Heart left ventricle (tissue), 13 donors: ENCODE data around the gene AGBL5.

Experiments
- CTCF ChIP-seq, 12 donors: fragments of 200-600 bp; sonication (generic) in 4 of 12; IDR thresholded peaks; one replicate each; pipeline versions ENCODE4 v1.5.0 to v1.8.0; 2018 to 2022; ENCODE audit warnings: antibody characterized with exemption in 12 of 12, mild to moderate bottlenecking in 5 of 12
- POLR2A ChIP-seq, 2 donors: fragments of 450-650 bp; IDR thresholded peaks; one replicate each; pipeline ENCODE4 v1.6.1; 2017; ENCODE audit warnings: antibody characterized with exemption in 2 of 2, mild to moderate bottlenecking in 2 of 2, moderate library complexity in 2 of 2
- donor health status: ischemic (EF 13 %, LVEDD 7.1; RV severe dilation, severe dysfunction).
- donor health status: DM: no; HTN: yes; CAD: no.
- donor health status: DM: no; HTN: no; CAD: no.
- donor health status: ischemic (EF 25% LVEDD 6.9; RV normal size, moderate dysfunction).
- donor health status: ischemic (EF 25% LVEDD 5.7; RV mildly dilated, moderate dysfunction).
- donor health status: ischemic (EF 35%, LVEDD 5.7; RV mildly dilated, moderate dysfunction).
- donor health status: nonischemic (EF 11% LVEDD 7.7; RV severe dilation, severe dysfunction).
- donor health status: DM: yes; HTN: yes; CAD: no.
- donor health status: PGD.
- donor health status: ischemic (EF 29% LVEDD 5.4; RV normal size, mild dysfunction).
- donor health status: nonischemic (EF 23%, LVEDD 6.1; RV moderate dilation, normal function).

- TF ChIP-seq POLR2A (IDR thresholded peaks at IDR 0.05) (no peak), CTCF (IDR thresholded peaks at IDR 0.05) (no peak)
Observed at GRCh38 chr2:27065128-27065527, 13.7 kb downstream of the AGBL5 start.
